WTC11 (cell line): Measurements from ENCODE around the gene EHD1.

Experiments used
- SP1 ChIP-seq: sonication (generic); formaldehyde crosslinking; conservative IDR thresholded peaks from 2 replicates; pipeline ENCODE4 v1.8.1; 2022; ENCODE audit warnings: missing genetic modification reagents
- TEAD4 ChIP-seq: sonication (generic); formaldehyde crosslinking; IDR thresholded peaks from 2 replicates; pipeline ENCODE4 v1.8.0; 2022; ENCODE audit warnings: mild to moderate bottlenecking, missing genetic modification reagents
- TF ChIP-seq, protein P1 (sequence below): sonication (generic); formaldehyde crosslinking; IDR thresholded peaks from 2 replicates; pipeline ENCODE4 v1.8.0; 2022; ENCODE audit warnings: missing genetic modification reagents
- TF ChIP-seq, protein P2 (sequence below): fragments of 200-600 bp; IDR thresholded peaks from 2 replicates; pipeline ENCODE4 v1.8.0; 2022; ENCODE audit warnings: antibody characterized with exemption

GRCh38 chr11:64804346-64805210 lies 73.8 kb downstream of the EHD1 start:
- TF ChIP-seq, protein P1, sequence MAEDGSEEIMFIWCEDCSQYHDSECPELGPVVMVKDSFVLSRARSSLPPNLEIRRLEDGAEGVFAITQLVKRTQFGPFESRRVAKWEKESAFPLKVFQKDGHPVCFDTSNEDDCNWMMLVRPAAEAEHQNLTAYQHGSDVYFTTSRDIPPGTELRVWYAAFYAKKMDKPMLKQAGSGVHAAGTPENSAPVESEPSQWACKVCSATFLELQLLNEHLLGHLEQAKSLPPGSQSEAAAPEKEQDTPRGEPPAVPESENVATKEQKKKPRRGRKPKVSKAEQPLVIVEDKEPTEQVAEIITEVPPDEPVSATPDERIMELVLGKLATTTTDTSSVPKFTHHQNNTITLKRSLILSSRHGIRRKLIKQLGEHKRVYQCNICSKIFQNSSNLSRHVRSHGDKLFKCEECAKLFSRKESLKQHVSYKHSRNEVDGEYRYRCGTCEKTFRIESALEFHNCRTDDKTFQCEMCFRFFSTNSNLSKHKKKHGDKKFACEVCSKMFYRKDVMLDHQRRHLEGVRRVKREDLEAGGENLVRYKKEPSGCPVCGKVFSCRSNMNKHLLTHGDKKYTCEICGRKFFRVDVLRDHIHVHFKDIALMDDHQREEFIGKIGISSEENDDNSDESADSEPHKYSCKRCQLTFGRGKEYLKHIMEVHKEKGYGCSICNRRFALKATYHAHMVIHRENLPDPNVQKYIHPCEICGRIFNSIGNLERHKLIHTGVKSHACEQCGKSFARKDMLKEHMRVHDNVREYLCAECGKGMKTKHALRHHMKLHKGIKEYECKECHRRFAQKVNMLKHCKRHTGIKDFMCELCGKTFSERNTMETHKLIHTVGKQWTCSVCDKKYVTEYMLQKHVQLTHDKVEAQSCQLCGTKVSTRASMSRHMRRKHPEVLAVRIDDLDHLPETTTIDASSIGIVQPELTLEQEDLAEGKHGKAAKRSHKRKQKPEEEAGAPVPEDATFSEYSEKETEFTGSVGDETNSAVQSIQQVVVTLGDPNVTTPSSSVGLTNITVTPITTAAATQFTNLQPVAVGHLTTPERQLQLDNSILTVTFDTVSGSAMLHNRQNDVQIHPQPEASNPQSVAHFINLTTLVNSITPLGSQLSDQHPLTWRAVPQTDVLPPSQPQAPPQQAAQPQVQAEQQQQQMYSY (CRISPR knock-in tag): no peak
- TF ChIP-seq, protein P2, sequence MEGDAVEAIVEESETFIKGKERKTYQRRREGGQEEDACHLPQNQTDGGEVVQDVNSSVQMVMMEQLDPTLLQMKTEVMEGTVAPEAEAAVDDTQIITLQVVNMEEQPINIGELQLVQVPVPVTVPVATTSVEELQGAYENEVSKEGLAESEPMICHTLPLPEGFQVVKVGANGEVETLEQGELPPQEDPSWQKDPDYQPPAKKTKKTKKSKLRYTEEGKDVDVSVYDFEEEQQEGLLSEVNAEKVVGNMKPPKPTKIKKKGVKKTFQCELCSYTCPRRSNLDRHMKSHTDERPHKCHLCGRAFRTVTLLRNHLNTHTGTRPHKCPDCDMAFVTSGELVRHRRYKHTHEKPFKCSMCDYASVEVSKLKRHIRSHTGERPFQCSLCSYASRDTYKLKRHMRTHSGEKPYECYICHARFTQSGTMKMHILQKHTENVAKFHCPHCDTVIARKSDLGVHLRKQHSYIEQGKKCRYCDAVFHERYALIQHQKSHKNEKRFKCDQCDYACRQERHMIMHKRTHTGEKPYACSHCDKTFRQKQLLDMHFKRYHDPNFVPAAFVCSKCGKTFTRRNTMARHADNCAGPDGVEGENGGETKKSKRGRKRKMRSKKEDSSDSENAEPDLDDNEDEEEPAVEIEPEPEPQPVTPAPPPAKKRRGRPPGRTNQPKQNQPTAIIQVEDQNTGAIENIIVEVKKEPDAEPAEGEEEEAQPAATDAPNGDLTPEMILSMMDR: no peak
- no peak for TF ChIP-seq TEAD4 (CRISPR knock-in tag)
- no peak for TF ChIP-seq SP1 (CRISPR knock-in tag)
